Rectal smooth muscle tissue (tissue), 1 donor: ENCODE data around the gene ZBTB20.

Experiments used
- H3K27ac ChIP-seq: one replicate; pipeline ENCODE4 v1.7.0; 2013; ENCODE audit warnings: low read depth, low read length, inconsistent platforms
- H3K27me3 ChIP-seq: one replicate; pipeline ENCODE4 v1.7.0; 2013; ENCODE audit warnings: low read length; ENCODE audit not compliant: control insufficient read depth, insufficient read depth
- H3K36me3 ChIP-seq: one replicate; pipeline ENCODE4 v1.7.0; 2013; ENCODE audit warnings: low read length; ENCODE audit not compliant: control insufficient read depth, insufficient read depth
- H3K4me1 ChIP-seq: one replicate; pipeline ENCODE4 v1.7.0; 2013; ENCODE audit warnings: low read length; ENCODE audit not compliant: control insufficient read depth, insufficient read depth
- H3K4me3 ChIP-seq: one replicate; pipeline ENCODE4 v1.7.0; 2013; ENCODE audit warnings: low read length
- H3K9ac ChIP-seq: one replicate; pipeline ENCODE4 v1.7.0; 2013; ENCODE audit warnings: low read length

ZBTB20 gene

GRCh38 chr3:114775395-114775794, 371.7 kb downstream of the ZBTB20 start:
- no peaks in the 10 kb centered on the region for H3K4me1 ChIP-seq
- no peaks in the 10 kb centered on the region for H3K36me3 ChIP-seq
- H3K27me3 ChIP-seq, result no peaks in the 10 kb centered on the region
- H3K9ac ChIP-seq, result no peak overlapping the region
- no peak overlapping the region for H3K27ac ChIP-seq
- H3K4me3 ChIP-seq, result no peak overlapping the region

GRCh38 chr3:114770874-114771273, 376.2 kb downstream of the ZBTB20 start:
- Histone ChIP-seq H3K27ac (no peak overlapping the region), H3K36me3 (no peaks in the 10 kb centered on the region), H3K9ac (no peak overlapping the region), H3K4me1 (no peaks in the 10 kb centered on the region), H3K27me3 (no peaks in the 10 kb centered on the region), H3K4me3 (no peak overlapping the region)

GRCh38 chr3:114764056-114764492, 383.0 kb downstream of the ZBTB20 start:
- no peak overlapping the region for H3K9ac ChIP-seq
- H3K27me3 ChIP-seq, result no peaks in the 10 kb centered on the region
- peaks cover 4% of the 10 kb centered on the region for H3K4me1 ChIP-seq

DNA sequence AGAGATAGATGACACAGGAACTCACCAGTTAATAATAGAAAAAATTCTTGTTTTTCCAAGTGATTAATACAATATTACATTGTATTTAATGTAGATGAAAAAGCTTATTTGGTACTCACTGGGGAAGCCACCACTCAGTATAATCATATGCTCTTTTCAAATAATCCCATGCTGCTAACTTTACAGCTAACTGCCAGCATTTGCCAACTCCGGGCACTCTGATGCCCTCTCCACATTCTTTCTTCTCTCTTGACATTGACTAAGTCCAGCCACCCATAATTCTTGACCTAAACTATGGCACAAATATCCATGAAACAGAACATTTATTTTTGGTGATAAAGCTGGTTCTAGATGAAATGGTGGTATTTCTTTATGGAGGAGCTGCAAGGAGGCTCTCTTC, 384.9 kb downstream of the ZBTB20 start:
- Histone ChIP-seq H3K27me3 (no peaks in the 10 kb centered on the region), H3K27ac (no peak overlapping the region), H3K9ac (no peak overlapping the region), H3K4me1 (peaks cover 4% of the 10 kb centered on the region), H3K4me3 (no peak overlapping the region), H3K36me3 (no peaks in the 10 kb centered on the region)

More at GRCh38 chr3:114764056-114764492, 383.0 kb downstream of the ZBTB20 start:
- no peak overlapping the region for H3K27ac ChIP-seq
- H3K36me3 ChIP-seq, result no peaks in the 10 kb centered on the region
- no peak overlapping the region for H3K4me3 ChIP-seq

- Histone ChIP-seq H3K4me1 (peaks cover 4% of the 10 kb centered on the region), H3K9ac (no peak overlapping the region), H3K4me3 (no peak overlapping the region), H3K27ac (no peak overlapping the region), H3K36me3 (no peaks in the 10 kb centered on the region), H3K27me3 (no peaks in the 10 kb centered on the region)
Observed at GRCh38 chr3:114760679-114761078, 386.4 kb downstream of the ZBTB20 start.

DNA sequence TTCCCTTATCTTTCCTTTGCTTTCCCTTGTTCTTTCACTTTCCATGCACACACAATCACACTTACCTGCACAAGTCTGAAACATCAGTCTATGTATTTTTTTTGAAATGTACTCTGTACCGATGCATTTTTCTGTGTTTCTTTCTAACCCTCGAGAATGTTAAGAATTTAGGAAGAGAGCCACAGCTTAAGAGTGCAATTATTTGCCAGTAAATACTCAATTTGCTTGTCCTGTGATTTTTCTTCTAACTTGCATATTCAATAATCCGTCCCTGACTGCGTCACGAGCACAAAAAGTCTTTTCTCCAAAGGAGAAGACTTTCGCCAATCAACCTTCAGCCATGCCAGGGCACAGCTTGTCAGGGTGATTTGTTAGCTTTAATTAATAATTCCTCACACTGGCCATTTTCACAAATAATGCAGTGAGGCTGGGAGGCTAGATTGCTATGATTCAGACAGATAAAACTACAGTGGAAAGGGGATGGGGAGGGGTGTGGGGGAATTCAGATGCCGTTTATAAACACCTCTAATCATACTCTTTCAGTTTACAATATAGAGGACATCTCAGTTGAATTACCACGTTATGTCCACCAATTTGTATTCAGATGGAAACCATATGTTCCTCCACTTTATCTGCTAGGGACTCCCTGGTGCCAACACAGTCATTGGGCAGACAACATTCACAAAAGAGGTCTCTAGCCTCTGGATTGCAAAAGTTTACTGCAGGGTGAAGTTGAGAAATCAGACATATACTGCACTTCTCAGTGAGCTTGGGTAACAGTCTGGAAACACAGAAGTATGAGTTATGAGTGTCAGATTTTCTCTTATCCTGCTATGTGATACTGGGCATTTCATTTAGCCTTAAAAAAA, 388.0 kb downstream of the ZBTB20 start:
- Histone ChIP-seq H3K9ac (no peak overlapping the region), H3K27me3 (no peaks in the 10 kb centered on the region), H3K4me3 (peak overlapping the region; percentile 31), H3K4me1 (peaks cover 4% of the 10 kb centered on the region), H3K27ac (peak overlapping the region; percentile 33), H3K36me3 (no peaks in the 10 kb centered on the region)

GRCh38 chr3:114756506-114757279, 390.4 kb downstream of the ZBTB20 start:
- H3K4me3 ChIP-seq, result no peak overlapping the region
- no peak overlapping the region for H3K9ac ChIP-seq
- H3K36me3 ChIP-seq, result no peaks in the 10 kb centered on the region
- no peaks in the 10 kb centered on the region for H3K27me3 ChIP-seq
- peaks cover 4% of the 10 kb centered on the region for H3K4me1 ChIP-seq
- peak overlapping the region; percentile 24 for H3K27ac ChIP-seq

DNA sequence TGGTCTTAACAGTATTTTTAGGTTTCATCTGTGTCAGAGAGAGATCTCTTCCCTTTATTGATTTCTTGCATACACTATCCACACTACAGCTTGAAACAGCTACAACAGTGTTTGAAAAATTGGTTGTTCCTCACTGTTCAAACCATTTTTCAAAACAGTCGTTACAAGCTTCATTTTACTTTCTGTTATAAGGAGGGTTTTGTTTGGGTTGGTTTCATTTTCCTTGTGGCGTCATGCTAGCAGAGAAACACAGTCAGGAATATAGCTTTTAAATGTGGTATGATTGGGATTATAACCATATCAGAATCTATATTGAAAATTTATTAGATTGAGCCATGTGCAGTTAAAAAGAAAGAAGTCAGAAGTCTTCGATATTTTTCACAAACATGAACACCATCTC, 400.6 kb downstream of the ZBTB20 start:
- Histone ChIP-seq H3K4me3 (peak overlapping the region; percentile 35), H3K27me3 (no peaks in the 10 kb centered on the region), H3K36me3 (no peaks in the 10 kb centered on the region), H3K27ac (peak overlapping the region; percentile 78), H3K9ac (no peak overlapping the region), H3K4me1 (no peaks in the 10 kb centered on the region)

- peak overlapping the region; percentile 35 for H3K4me3 ChIP-seq
Observed at GRCh38 chr3:114745322-114746240, 401.5 kb downstream of the ZBTB20 start.

GRCh38 chr3:114743746-114744485, 403.2 kb downstream of the ZBTB20 start:
- Histone ChIP-seq H3K4me3 (no peak overlapping the region), H3K27ac (no peak overlapping the region)

More at GRCh38 chr3:114745322-114746240, 401.5 kb downstream of the ZBTB20 start:
- H3K9ac ChIP-seq, result no peak overlapping the region
- no peaks in the 10 kb centered on the region for H3K4me1 ChIP-seq
- H3K36me3 ChIP-seq, result no peaks in the 10 kb centered on the region
- no peaks in the 10 kb centered on the region for H3K27me3 ChIP-seq
- H3K27ac ChIP-seq, result peak overlapping the region; percentile 78

GRCh38 chr3:114741066-114741465, 406.0 kb downstream of the ZBTB20 start:
- no peak overlapping the region for H3K4me3 ChIP-seq
- no peaks in the 10 kb centered on the region for H3K27me3 ChIP-seq
- no peaks in the 10 kb centered on the region for H3K36me3 ChIP-seq
- H3K27ac ChIP-seq, result no peak overlapping the region
- H3K9ac ChIP-seq, result no peak overlapping the region
- no peaks in the 10 kb centered on the region for H3K4me1 ChIP-seq

More at GRCh38 chr3:114743746-114744485, 403.2 kb downstream of the ZBTB20 start:
- no peaks in the 10 kb centered on the region for H3K36me3 ChIP-seq
- no peaks in the 10 kb centered on the region for H3K27me3 ChIP-seq
- H3K4me1 ChIP-seq, result no peaks in the 10 kb centered on the region
- H3K9ac ChIP-seq, result no peak overlapping the region
